GM18951 (cell line): ENCODE results near the gene CCDC12.

ENCODE experiments used
- POLR2A ChIP-seq: IDR thresholded peaks from 4 replicates; pipeline ENCODE4 v1.6.1; 2011; ENCODE audit warnings: mild to moderate bottlenecking; ENCODE audit not compliant: insufficient read length, insufficient read depth; ENCODE audit errors: extremely low read depth
- in situ Hi-C: fragments of 300-500 bp; cut with MboI; formaldehyde crosslinking; loops from one replicate; pipeline ENCODE4 v1.12.0; 2022; ENCODE audit warnings: low sequenced_read_pairs, mixed read lengths, inconsistent platforms; ENCODE audit not compliant: unreplicated experiment

The CCDC12 gene

DNA sequence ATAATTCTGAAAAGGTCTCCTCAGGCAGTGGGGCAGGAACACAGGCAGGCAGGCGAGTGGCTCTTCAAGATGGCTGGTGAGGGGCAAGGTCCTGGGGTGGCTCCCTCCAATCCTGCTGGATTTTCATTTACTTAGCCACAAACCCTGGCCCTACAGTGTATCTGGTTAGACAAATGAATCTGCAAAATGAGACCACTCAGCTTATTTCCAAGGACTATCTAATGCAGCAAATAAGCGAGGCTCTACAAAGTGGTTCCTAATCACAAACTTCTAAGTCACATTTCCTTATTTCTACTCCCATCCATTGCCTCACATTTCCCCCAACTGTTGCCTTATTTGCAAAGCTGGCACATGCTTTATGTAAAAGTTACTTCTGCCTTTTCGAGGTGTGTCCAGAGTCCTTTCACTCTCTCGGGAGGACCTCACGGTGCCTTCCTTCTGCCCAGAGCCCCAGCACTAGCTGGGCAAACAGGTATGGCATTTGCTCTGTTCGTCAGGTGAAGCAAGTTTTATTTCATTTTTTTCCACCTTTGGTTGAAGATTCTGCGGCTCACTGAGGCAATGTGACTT, 40.5 kb downstream of the CCDC12 start:
- in situ Hi-C loops, result no loop called here
- TF ChIP-seq POLR2A, result no peak

DNA sequence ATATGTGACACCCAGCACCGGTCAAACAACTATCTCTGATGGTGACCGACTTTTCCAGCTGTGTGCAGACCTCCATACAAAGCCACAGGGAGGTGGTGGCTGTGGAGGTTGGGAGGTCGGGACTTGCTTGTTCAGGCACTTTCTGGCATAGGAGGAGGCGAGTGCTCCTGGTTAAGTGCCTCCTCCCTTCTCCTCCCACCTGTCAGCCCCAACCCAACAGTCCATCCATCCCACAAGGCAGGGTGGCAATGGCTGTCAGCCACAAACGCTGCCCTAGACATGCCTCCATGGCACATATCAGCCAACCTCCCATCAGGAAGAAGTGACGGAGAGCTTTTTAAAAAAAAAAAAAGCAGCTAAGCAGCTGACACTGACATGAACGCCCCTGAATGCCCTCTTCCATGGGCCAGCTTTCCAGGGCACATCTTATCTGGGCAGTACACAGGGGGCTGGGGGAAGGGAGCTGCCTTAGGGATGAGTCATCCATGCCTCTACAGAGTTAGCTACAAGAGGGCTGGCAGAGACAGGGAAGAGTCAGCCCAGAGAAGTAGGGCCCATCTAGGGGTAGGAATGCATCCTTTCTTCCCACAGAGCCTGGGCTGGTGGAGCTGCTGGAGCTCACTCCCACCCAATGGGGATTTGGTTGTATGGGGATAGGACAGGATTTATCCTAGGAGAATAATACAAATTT, 41.2 kb downstream of the CCDC12 start:
- TF ChIP-seq POLR2A, result no peak
- in situ Hi-C loops, result no loop called here

DNA sequence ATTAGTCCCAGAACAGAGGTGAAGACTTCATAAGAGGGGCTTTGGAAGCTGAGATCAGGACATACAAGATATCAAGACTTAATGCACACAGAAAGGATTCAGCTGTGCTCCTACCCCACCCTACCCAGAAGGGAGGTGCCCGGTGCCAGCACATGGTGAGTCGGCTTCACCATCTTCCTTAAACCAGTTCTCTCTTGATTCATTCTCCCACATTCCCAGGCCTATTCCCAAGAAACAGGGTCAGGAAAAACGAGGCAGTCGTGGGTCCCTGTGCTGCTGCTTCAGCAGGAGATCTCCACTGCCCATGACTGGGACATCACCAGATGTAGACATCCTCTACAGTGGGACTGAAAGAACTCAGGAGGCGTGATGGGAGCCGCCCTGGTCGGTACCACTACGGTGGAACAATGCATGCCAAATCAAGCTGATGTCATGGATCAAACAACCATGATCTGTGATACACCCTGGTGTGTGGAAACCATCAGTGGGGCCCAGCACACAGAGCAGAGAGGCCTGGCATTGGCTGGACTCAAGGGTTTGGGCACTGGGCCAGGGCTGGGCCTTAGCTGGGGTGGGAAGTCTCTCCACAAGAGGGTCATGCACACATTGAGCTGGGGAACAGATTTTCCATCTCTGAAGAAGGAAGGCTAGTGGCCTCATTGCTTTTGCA, 41.9 kb downstream of the CCDC12 start:
- TF ChIP-seq POLR2A, result no peak
- in situ Hi-C loops, result no loop called here

DNA sequence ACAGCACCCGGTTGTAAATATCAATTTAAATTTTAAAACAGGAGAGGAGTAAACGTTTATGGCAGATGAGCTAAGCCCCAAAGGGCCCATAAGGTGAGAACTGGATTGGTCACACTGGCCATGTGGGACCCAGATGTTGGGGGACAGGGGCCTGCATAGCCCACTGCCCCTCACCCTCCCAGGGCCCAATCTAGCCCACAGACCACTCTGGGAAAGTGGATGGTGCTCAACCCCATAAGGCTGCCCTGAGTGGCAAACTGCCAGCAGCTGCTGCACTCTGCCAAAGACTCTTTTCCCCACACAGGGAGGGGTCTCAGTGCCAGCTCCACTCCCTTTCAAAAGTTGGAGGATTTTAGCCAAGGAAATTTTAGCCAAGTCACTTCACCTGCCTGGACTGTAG, 42.5 kb downstream of the CCDC12 start:
- TF ChIP-seq POLR2A, result no peak
- in situ Hi-C loops, result no loop called here

DNA sequence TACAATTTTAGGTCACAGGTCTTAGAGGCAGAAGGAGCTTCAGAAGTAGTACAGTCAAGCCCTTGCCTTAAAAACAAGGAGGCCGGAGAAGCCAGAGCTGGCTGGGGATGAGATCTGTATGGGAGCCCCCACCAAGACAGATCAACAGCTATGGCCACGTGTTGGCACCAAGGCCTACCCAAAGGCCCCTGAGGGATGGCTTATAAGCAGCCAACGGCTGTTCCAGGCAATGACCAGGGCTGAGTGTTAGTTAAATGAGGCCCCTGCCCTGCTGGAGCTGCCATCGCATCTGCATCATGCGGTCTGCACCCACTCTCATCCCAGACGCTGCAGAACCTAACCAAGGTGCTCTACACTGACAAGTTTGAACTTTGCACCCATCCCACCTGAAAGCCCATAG, 43.3 kb downstream of the CCDC12 start:
- in situ Hi-C loops, result no loop called here
- TF ChIP-seq POLR2A, result no peak

DNA sequence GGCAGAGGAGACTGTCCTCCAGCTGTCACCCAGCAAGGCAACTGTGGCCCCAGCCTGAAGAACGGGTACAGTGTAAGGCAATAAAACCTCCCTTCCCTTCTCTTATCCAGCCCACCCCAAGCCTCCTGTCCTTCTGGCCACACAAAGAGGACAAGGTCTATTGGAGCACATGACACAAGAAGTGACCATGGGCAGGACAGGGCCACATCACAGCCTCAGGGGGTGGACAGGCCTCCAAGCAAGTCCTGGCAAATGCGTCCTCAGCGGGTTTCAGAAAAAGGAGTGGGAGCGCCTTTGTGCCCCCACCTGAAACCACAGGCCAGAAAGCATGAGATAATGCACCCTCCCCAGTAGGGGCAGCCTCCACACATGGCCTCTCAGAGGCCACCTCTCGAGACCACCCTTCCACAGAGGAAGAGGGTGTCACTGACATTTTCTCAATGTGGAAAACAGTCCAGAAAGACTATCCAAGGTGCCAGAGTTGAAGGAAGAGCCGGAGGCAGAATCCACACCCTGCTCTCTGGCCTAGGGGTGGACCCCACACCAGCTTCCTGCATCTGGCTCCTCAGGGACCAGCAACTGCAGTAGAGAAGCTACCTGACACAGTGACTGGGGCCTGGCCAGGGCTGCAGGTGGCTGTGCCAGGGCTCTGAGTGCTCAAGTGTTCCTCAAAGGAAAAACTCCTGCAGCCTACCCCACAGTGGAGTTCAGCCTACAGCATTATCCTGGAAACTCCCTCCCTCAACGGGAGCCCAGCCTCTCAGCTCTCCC, 43.9 kb downstream of the CCDC12 start:
- no peak for TF ChIP-seq POLR2A
- in situ Hi-C loops, result no loop called here

DNA sequence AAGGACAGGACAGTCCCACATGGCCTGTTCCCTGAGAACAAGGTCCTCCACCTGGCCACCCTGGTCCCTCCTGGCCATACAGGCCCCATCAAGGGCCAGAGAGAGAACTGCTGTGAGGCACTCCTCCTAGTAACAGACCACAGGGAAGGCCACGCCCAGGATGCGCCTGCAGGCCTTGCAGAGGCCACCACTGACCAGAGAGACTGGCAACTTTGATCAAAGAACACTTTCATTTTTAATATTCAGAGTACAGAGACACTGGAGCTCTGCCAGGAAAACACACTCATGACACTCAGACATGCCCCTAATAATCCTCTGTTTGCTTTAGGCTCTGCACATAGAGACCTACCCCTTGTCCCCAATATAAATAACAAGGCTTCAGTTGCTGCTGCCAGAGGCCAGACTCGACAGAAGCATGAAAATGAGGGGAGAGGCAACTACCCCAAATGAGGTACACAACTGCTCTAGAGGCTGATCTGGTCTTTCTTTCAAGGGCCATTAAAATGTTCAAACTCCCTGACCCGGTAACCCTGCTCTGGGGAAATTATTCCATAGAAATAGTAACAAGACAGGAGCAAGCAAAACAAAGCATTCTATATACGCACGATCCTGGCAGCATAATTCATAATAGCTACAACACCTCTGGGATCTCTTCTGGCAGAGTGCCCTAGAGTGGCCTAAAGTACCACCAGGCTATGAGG, 44.8 kb downstream of the CCDC12 start:
- no peak for TF ChIP-seq POLR2A
- in situ Hi-C loops, result no loop called here

DNA sequence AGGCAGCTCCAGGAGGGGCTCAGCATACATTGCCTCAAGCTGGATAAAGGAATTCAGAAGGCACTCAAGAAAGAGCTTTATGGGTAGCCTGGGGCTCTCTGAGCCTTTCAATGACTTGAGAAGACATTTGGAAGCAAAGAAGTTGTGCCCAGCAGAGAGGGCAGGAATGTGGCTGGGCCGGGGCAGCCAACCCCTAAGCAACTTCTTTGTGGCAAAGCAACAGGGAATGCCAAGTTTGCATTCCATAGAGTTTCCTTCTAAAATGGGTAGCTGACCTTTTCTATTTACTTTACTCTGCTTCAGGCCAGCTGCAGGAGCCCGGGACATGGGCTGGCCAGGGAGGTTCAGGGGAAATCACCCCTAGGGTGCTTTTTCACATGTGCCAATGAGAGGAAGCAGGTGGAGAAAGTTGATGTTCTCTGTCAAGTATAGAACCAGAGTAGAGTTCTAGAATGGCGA, 45.6 kb downstream of the CCDC12 start:
- in situ Hi-C loops, result no loop called here
- TF ChIP-seq POLR2A, result no peak

DNA sequence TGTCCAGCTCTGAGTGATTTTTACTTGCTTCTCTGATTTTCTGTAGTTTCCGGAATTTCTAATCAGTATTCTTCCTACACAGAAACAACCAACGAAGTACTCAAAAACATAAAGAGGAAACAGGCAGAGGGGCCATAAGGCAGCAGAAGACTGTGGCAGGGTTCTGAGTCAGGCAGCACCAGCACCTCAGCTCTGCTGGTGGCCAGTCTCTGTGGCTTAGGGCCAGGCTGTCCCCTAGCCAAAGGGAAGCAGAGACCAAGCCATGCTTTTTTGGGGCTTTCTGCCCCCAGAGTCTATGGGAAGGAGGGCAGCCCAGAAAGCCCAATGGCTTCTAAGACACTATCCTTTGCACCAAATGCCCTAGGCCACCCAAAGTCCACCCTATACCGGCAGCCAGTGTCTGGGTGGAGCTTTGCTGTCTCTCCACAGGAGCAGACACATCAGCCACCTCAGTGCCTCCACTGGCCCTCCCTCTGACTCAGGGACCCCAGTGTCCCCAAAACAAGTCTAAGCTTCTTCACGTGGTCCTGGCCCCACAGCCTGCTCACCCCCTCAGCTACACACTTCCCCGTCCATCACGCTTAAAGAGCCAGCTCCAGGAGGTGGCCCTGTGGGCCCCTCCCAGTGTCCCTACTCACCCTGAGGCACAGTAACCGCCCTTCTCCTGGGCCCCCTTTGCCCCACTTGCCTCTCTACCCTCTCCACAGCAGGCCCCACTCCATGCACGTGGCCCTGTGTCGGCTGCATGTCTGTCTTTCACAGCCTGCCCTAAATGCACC, 46.2 kb downstream of the CCDC12 start:
- no peak for TF ChIP-seq POLR2A
- in situ Hi-C loops, result no loop called here

DNA sequence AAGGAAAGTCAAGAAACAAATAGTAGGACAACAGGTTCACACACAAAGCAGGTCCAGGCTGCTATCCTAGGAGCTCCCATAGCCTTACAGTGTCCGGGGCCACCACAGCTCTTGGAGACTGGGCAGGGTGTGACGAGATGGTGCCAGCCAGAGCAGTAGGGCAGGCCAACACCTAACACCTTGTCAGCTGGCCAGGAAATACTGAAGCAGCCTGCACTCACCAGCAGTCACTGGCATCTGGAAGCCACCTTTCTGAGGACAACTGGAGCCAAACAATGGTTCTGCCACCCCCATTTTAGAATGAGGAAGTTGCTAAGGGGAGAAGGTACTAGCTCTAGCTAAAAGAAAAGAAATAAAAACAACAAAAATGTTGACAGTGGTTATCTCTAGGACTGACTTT, 47.2 kb downstream of the CCDC12 start:
- in situ Hi-C loops, result loop anchor here (5.0 kb wide), 1 partner anchor 63 kb away; no protein-coding TSS in a partner anchor
- TF ChIP-seq POLR2A, result no peak

DNA sequence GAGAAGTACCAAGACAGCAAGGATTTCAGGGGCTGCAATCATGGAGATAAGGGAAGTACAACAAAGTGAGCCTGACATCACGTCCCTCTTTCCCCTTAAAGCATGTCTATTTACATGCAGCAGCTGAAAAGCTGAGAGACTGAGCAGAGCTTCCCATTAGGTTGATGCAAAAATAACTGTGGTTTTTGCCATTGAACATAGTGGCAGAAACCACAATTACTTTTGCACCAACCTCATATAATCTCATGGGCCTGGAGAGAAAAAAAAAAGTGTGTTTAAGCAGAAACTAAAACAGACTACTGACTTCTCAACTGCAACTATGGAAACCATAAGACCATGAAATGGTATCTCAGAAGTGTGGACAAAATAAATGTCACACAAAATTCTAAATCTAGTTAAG, 48.3 kb downstream of the CCDC12 start:
- no peak for TF ChIP-seq POLR2A
- in situ Hi-C loops, result loop anchor here (5.0 kb wide), 1 partner anchor 64 kb away; no protein-coding TSS in a partner anchor

DNA sequence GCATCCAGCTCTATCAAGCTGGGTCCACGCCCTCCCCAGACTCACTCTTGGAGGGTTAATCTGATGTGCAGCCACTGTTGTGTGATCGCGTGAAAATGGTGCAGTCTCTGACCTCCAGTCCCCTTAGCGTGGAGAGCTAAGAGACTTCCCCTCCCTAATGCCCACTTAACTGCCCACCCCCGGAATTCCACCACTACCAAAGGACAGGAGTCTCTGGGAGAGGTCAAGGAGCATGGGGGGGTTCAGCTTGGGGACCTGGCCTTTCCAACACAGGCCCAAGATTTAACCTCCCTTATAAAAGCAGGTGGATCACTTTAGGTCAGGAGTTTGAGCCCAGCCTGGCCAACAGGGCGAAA, 48.8 kb downstream of the CCDC12 start:
- no peak for TF ChIP-seq POLR2A
- in situ Hi-C loops, result loop anchor here (5.0 kb wide), 1 partner anchor 65 kb away; no protein-coding TSS in a partner anchor
